HepG2 (cell line): Measurements from ENCODE around the gene CPSF4. TPM values are rescaled to one million over a fixed set of nuclear protein-coding genes. Genes with fewer than 3 reads are reported as not detected.

ENCODE experiments used
- AGO1 ChIP-seq: fragments of 200-400 bp; formaldehyde crosslinking; IDR thresholded peaks from 2 replicates; pipeline ENCODE4 v1.6.1; 2017; ENCODE audit warnings: mild to moderate bottlenecking, low read depth, low read length, moderate library complexity; ENCODE audit not compliant: poor library complexity, severe bottlenecking
- CC2D1A ChIP-seq: sonication (generic); formaldehyde crosslinking; IDR thresholded peaks from 2 replicates; pipeline ENCODE4 v1.8.1; 2023; ENCODE audit warnings: mild to moderate bottlenecking, missing genetic modification reagents
- ELF1 ChIP-seq: sonication (generic); formaldehyde crosslinking; IDR thresholded peaks from 2 replicates; pipeline ENCODE4 v1.4.0; 2020; ENCODE audit warnings: missing genetic modification reagents
- ERF ChIP-seq: IDR thresholded peaks from 2 replicates; pipeline ENCODE4 v1.6.1; 2018; ENCODE audit warnings: missing biosample characterization, missing genetic modification reagents
- FOXC1 ChIP-seq: sonication (generic); formaldehyde crosslinking; IDR thresholded peaks from 2 replicates; pipeline ENCODE4 v1.8.0; 2022; ENCODE audit warnings: mild to moderate bottlenecking, missing genetic modification reagents, borderline replicate concordance
- ISL2 ChIP-seq: sonication (generic); formaldehyde crosslinking; IDR thresholded peaks from 2 replicates; pipeline ENCODE4 v1.5.0; 2020; ENCODE audit warnings: missing genetic modification reagents
- JDP2 ChIP-seq: sonication (generic); formaldehyde crosslinking; IDR thresholded peaks from 2 replicates; pipeline ENCODE4 v1.8.1; 2022; ENCODE audit warnings: missing genetic modification reagents, borderline replicate concordance
- KLF11 ChIP-seq: IDR thresholded peaks from 2 replicates; pipeline ENCODE4 v1.6.1; 2016; ENCODE audit warnings: missing compliant biosample characterization
- KLF12 ChIP-seq: sonication (generic); formaldehyde crosslinking; IDR thresholded peaks from 2 replicates; pipeline ENCODE4 v1.4.0; 2020; ENCODE audit warnings: missing genetic modification reagents, borderline replicate concordance
- MAF1 ChIP-seq: sonication (generic); formaldehyde crosslinking; IDR thresholded peaks from 2 replicates; pipeline ENCODE4 v1.5.0; 2020; ENCODE audit warnings: missing genetic modification reagents, borderline replicate concordance
- MEF2D ChIP-seq: sonication (generic); formaldehyde crosslinking; IDR thresholded peaks from 2 replicates; pipeline ENCODE4 v1.5.1; 2020; ENCODE audit warnings: mild to moderate bottlenecking, missing genetic modification reagents
- MIXL1 ChIP-seq: IDR thresholded peaks from 2 replicates; pipeline ENCODE4 v1.6.1; 2016
- NFIC ChIP-seq: IDR thresholded peaks from 2 replicates; pipeline ENCODE4 v1.6.1; 2012; ENCODE audit warnings: mild to moderate bottlenecking, low read length, inconsistent platforms
- ONECUT2 ChIP-seq: sonication (generic); formaldehyde crosslinking; IDR thresholded peaks from 2 replicates; pipeline ENCODE4 v1.4.0; 2020; ENCODE audit warnings: missing genetic modification reagents
- REXO4 ChIP-seq: sonication (generic); formaldehyde crosslinking; IDR thresholded peaks from 2 replicates; pipeline ENCODE4 v1.8.0; 2022; ENCODE audit warnings: missing genetic modification reagents, mild to moderate bottlenecking, borderline replicate concordance
- RXRA ChIP-seq: sonication (generic); formaldehyde crosslinking; IDR thresholded peaks from 2 replicates; pipeline ENCODE4 v1.5.1; 2020; ENCODE audit warnings: missing genetic modification reagents
- RXRB ChIP-seq: IDR thresholded peaks from 2 replicates; pipeline ENCODE4 v1.6.1; 2016; ENCODE audit warnings: borderline replicate concordance, missing genetic modification reagents, missing compliant biosample characterization
- SOX13 ChIP-seq, 3 experiments: fragments of 450-650 bp in 1 of 3; sonication (generic) in 1 of 3; formaldehyde crosslinking in 1 of 3; IDR thresholded peaks in 2 of 3; conservative IDR thresholded peaks in 1 of 3; 2 replicates each; pipeline versions ENCODE4 v1.5.0 to v1.6.1; 2016 to 2020; ENCODE audit warnings: antibody characterized with exemption in 1 of 3, mild to moderate bottlenecking in 1 of 3, missing compliant biosample characterization in 1 of 3, missing genetic modification reagents in 1 of 3, moderate library complexity in 1 of 3
- SOX5 ChIP-seq: IDR thresholded peaks from 2 replicates; pipeline ENCODE4 v1.6.1; 2016; ENCODE audit warnings: borderline replicate concordance
- STAG1 ChIP-seq: sonication (generic); formaldehyde crosslinking; IDR thresholded peaks from 2 replicates; pipeline ENCODE4 v1.4.0; 2020; ENCODE audit warnings: missing genetic modification reagents
- ZBTB38 ChIP-seq: sonication (generic); formaldehyde crosslinking; IDR thresholded peaks from 2 replicates; pipeline ENCODE4 v1.5.1; 2020; ENCODE audit warnings: mild to moderate bottlenecking, missing genetic modification reagents
- ZEB1 ChIP-seq: IDR thresholded peaks from 2 replicates; pipeline ENCODE4 v1.6.1; 2012; ENCODE audit warnings: mild to moderate bottlenecking, low read depth, inconsistent platforms; ENCODE audit not compliant: insufficient replicate concordance
- ZNF496 ChIP-seq: sonication (generic); formaldehyde crosslinking; IDR thresholded peaks from 2 replicates; pipeline ENCODE4 v1.8.1; 2023; ENCODE audit warnings: mild to moderate bottlenecking, moderate library complexity, missing genetic modification reagents; ENCODE audit not compliant: insufficient replicate concordance
- ZNF562 ChIP-seq: sonication (generic); formaldehyde crosslinking; IDR thresholded peaks from 2 replicates; pipeline ENCODE4 v1.8.0; 2022; ENCODE audit warnings: missing genetic modification reagents, borderline replicate concordance
- polyA plus RNA-seq, 8 experiments: library from polyadenylated mRNA; depleted of rRNA in 3 of 8; stranded (reverse) in 7 of 8; unstranded in 1 of 8; fragments of >200 nt; fragmentation: Illumina TruSeq in 4 of 8; extraction: Trizol in 4 of 8; gene quantifications; 2 replicates each; pipeline versions ENCODE4 v1.2.1 to v1.2.3, GENCODE V29; 2011 to 2016; ENCODE audit warnings: low read depth in 4 of 8, missing spikeins in 1 of 8, mixed read lengths in 1 of 8; ENCODE audit not compliant: insufficient read depth in 1 of 8
- total RNA-seq, 5 experiments: library from RNA; depleted of rRNA; stranded (reverse); fragments of >200 nt; fragmentation: Illumina TruSeq; extraction: Trizol; gene quantifications; 2 replicates each; pipeline ENCODE4 v1.2.3, GENCODE V29; 2016; ENCODE audit warnings: low read depth in 1 of 5
- TF ChIP-seq, protein P1 (sequence below): sonication (generic); formaldehyde crosslinking; IDR thresholded peaks from 2 replicates; pipeline ENCODE4 v1.5.1; 2020; ENCODE audit warnings: missing genetic modification reagents, mild to moderate bottlenecking, borderline replicate concordance
- TF ChIP-seq, protein P2 (sequence below): sonication (generic); formaldehyde crosslinking; IDR thresholded peaks from 2 replicates; pipeline ENCODE4 v1.4.0; 2020; ENCODE audit warnings: mild to moderate bottlenecking, missing genetic modification reagents
- TF ChIP-seq, protein P3 (sequence below): sonication (generic); formaldehyde crosslinking; IDR thresholded peaks from 2 replicates; pipeline ENCODE4 v1.4.0; 2020; ENCODE audit warnings: mild to moderate bottlenecking, missing genetic modification reagents

The CPSF4 gene
- total and polyA plus RNA-seq, 2 of the 13 experiments (the other 11 are each of a cell fraction or from before 2014, with no cell fraction given), result 34.1 to 49.6 TPM

DNA sequence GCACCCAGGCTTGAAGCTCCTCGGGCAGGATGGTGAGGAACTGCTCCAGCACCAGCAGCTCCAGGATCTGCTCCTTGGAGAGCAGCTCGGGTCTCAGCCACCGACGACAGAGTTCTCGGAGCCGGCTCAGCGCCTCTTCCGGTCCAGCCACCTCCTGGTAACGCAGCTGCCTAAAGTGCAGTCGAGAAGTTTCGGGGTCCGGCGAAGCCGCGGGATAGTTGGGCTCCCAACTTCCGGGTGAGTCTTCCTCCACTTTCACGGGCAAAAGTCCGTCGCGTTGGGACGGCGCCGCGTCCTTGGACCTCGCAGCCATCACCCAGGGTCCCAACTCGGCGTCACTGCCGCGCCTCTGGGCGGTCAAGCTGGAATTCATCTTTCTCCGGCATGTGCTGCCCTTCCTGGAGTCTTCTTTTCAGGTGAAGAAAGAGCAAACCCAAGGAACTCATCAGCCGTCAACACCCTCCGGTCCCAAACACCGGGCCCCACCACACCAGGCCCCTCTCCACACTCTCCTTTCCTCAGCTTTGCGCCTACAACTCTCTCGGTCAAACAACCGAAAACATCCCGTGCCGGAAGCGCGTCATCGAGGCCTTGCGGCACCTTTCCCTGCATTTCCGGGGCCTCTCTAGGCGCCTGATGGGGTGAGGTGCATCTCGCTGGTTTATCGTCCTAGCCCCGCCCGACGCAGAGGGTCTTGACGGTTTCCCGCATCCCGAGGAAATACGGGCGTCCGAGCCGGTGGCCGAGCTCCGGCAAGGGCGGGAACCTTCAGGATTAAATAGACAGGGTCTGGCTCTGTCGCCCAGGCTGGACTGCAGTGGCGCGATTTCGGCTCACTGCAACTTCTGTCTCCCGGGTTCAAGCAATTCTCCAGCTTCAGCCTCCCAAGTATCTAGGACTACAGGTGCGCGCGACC lies 61.2 kb downstream of the CPSF4 start, which contains the start of gene ZNF394 (continued):
- no peak for TF ChIP-seq CC2D1A
- TF ChIP-seq STAG1 (CRISPR knock-in tag), result no peak
- TF ChIP-seq RXRB (CRISPR knock-in tag), result peak; percentile 61; the same call in 1 of the 2 replicates
- TF ChIP-seq MAF1 (CRISPR knock-in tag), result no peak
- no peak for TF ChIP-seq SOX13 (IDR thresholded peaks at IDR 0.05)
- 0 out of 4 replicates have a peak, but pooled peaks of 1 of the 2 experiments have one; percentile 22 for TF ChIP-seq SOX13 (CRISPR knock-in tag; conservative IDR thresholded peaks at IDR 0.05 in 1 of 2, IDR thresholded peaks at IDR 0.05 in 1 of 2)
- peak; percentile 71 for TF ChIP-seq MIXL1 (CRISPR knock-in tag)
- TF ChIP-seq, protein P1, sequence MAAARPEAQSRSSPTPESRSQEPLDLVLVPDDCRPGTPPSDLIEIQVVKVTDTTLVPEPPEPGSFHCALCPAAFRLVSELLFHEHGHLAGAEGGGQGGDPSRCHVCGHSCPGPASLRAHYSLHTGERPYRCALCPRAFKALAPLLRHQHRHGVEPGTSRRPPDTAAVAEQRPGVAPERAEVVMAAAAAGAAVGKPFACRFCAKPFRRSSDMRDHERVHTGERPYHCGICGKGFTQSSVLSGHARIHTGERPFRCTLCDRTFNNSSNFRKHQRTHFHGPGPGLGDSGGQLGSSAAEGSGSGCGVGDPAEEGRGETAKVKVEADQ (CRISPR knock-in tag), result peak; percentile 88; the same call in 1 of the 2 replicates
- peak; percentile 61 for TF ChIP-seq SOX5 (CRISPR knock-in tag)
- no peak for TF ChIP-seq JDP2 (CRISPR knock-in tag)
- TF ChIP-seq ZEB1, result peak; percentile 28
- no peak for TF ChIP-seq REXO4 (CRISPR knock-in tag)
- 0 out of 2 replicates have a peak, but pooled peaks have one; percentile 11 for TF ChIP-seq KLF12 (CRISPR knock-in tag)
- peak; percentile 90 for TF ChIP-seq ELF1 (CRISPR knock-in tag)
- TF ChIP-seq MEF2D (CRISPR knock-in tag), result peak; percentile 61; the same call in 1 of the 2 replicates
- TF ChIP-seq NFIC, result no peak
- TF ChIP-seq RXRA, result peak; percentile 42
- peak; percentile 50 for TF ChIP-seq ZBTB38
- no peak for TF ChIP-seq KLF11
- no peak for TF ChIP-seq ZNF562 (CRISPR knock-in tag)
- TF ChIP-seq, protein P2, sequence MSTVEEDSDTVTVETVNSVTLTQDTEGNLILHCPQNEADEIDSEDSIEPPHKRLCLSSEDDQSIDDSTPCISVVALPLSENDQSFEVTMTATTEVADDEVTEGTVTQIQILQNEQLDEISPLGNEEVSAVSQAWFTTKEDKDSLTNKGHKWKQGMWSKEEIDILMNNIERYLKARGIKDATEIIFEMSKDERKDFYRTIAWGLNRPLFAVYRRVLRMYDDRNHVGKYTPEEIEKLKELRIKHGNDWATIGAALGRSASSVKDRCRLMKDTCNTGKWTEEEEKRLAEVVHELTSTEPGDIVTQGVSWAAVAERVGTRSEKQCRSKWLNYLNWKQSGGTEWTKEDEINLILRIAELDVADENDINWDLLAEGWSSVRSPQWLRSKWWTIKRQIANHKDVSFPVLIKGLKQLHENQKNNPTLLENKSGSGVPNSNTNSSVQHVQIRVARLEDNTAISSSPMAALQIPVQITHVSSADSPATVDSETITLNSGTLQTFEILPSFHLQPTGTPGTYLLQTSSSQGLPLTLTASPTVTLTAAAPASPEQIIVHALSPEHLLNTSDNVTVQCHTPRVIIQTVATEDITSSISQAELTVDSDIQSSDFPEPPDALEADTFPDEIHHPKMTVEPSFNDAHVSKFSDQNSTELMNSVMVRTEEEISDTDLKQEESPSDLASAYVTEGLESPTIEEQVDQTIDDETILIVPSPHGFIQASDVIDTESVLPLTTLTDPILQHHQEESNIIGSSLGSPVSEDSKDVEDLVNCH (CRISPR knock-in tag), result no peak
- no peak for TF ChIP-seq ZNF496 (CRISPR knock-in tag)
- TF ChIP-seq, protein P3, sequence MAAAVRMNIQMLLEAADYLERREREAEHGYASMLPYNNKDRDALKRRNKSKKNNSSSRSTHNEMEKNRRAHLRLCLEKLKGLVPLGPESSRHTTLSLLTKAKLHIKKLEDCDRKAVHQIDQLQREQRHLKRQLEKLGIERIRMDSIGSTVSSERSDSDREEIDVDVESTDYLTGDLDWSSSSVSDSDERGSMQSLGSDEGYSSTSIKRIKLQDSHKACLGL, result peak; percentile 61; the same call in 1 of the 2 replicates
- peak; percentile 36; the same call in 1 of the 2 replicates for TF ChIP-seq ISL2 (CRISPR knock-in tag)
- TF ChIP-seq ONECUT2, result no peak
- TF ChIP-seq AGO1, result peak; percentile 61
- TF ChIP-seq FOXC1, result peak; percentile 74; the same call in 1 of the 2 replicates
- peak; percentile 33; the same call in 1 of the 2 replicates for TF ChIP-seq ERF (CRISPR knock-in tag)
